ENCODE data around the gene CFAP57.

- TF ChIP-seq TCF7L2 (IDR thresholded peaks at IDR 0.05; ENCODE audit: low read depth, low read length) = no peak
- no peak for TF ChIP-seq SNAI1 (CRISPR knock-in tag; IDR thresholded peaks at IDR 0.05; ENCODE audit: borderline replicate concordance)
- TF ChIP-seq NFYB (CRISPR knock-in tag; IDR thresholded peaks at IDR 0.05) = no peak
- no peak for TF ChIP-seq SP140L (CRISPR knock-in tag; IDR thresholded peaks at IDR 0.05; ENCODE audit: borderline replicate concordance)
- no peak for TF ChIP-seq HIVEP1 (CRISPR knock-in tag; IDR thresholded peaks at IDR 0.05)
Measured at GRCh38 chr1:43134068-43134467, 38.1 kb upstream of the CFAP57 start.
